ENCODE results near the gene ETFB.

- TF ChIP-seq GLIS1 (tag by site-specific recombination; IDR thresholded peaks at IDR 0.05) (no peak), ZNF488 (tag by site-specific recombination; IDR thresholded peaks at IDR 0.05) (no peak), CTCF (tag by site-specific recombination; IDR thresholded peaks at IDR 0.05) (no peak), AEBP2 (tag by site-specific recombination; IDR thresholded peaks at IDR 0.05; ENCODE audit: borderline replicate concordance) (no peak)
Measured at GRCh38 chr19:51346742-51347141, 19.4 kb downstream of the ETFB start.

All from HEK293 (cell line).